Measurements from ENCODE around the gene C16orf82.

C16orf82 gene

GRCh38 chr16:27110524-27110896 lies 43.8 kb downstream of the C16orf82 start:
- DNase-seq (ENCODE audit: low read depth): no peak
- TF ChIP-seq CTCF (IDR thresholded peaks at IDR 0.05; ENCODE audit: low read length, missing control alignments): no peak
- H3K4me3 ChIP-seq (replicated peaks; ENCODE audit: low read depth, low read length): no peak overlapping the region

GRCh38 chr16:27111486-27111885 lies 44.8 kb downstream of the C16orf82 start:
- DNase-seq (ENCODE audit: low read depth): no peak

GRCh38 chr16:27112093-27112811 lies 45.5 kb downstream of the C16orf82 start:
- no peak for DNase-seq (ENCODE audit: low read depth)
- no peak overlapping the region for H3K4me3 ChIP-seq (replicated peaks; ENCODE audit: low read depth, low read length)
- TF ChIP-seq CTCF (IDR thresholded peaks at IDR 0.05; ENCODE audit: low read length, missing control alignments): no peak

More at GRCh38 chr16:27111486-27111885, 44.8 kb downstream of the C16orf82 start:
- no peak overlapping the region for H3K4me3 ChIP-seq (replicated peaks; ENCODE audit: low read depth, low read length)
- no peak for TF ChIP-seq CTCF (IDR thresholded peaks at IDR 0.05; ENCODE audit: low read length, missing control alignments)

GRCh38 chr16:27113341-27113841 lies 46.7 kb downstream of the C16orf82 start:
- DNase-seq (ENCODE audit: low read depth): no peak
- H3K4me3 ChIP-seq (replicated peaks; ENCODE audit: low read depth, low read length): no peak overlapping the region
- no peak for TF ChIP-seq CTCF (IDR thresholded peaks at IDR 0.05; ENCODE audit: low read length, missing control alignments)

- no peak for DNase-seq (ENCODE audit: low read depth)
- TF ChIP-seq CTCF (IDR thresholded peaks at IDR 0.05; ENCODE audit: low read length, missing control alignments): no peak
- H3K4me3 ChIP-seq (replicated peaks; ENCODE audit: low read depth, low read length): no peak overlapping the region
Observed at GRCh38 chr16:27114006-27114405, 47.3 kb downstream of the C16orf82 start.

- no peak for TF ChIP-seq CTCF (IDR thresholded peaks at IDR 0.05; ENCODE audit: low read length, missing control alignments)
- H3K4me3 ChIP-seq (replicated peaks; ENCODE audit: low read depth, low read length): no peak overlapping the region
- no peak for DNase-seq (ENCODE audit: low read depth)
Observed at GRCh38 chr16:27118526-27118925, 51.8 kb downstream of the C16orf82 start.

Data from fibroblast of pulmonary artery (primary cell).